Measurements from ENCODE around the gene RALB. TPM values are rescaled to one million over a fixed set of nuclear protein-coding genes. Genes with fewer than 3 reads are reported as not detected.

The RALB gene
- total and polyA plus RNA-seq, 2 of the 4 experiments (the other 2 are of a cell fraction), result 53.6 to 54.7 TPM

GRCh38 chr2:120260736-120261135 lies 8.1 kb downstream of the RALB start:
- ChIA-PET POLR2A (ENCODE audit: unreplicated experiment) (no interaction called here), CTCF (no interaction called here)
- ATAC-seq (ENCODE audit: low read depth) (no peak), DNase-seq (no peak)
- H3K9me3 ChIP-seq (ENCODE audit: control insufficient read depth, insufficient read depth, low read length), result peaks cover 5% of the 10 kb centered on the region
- H2AK5ac ChIP-seq (ENCODE audit: low read depth, low read length), result no peak overlapping the region
- H3K36me3 ChIP-seq (ENCODE audit: control insufficient read depth, insufficient read depth, low read length), result no peaks in the 10 kb centered on the region
- H2BK5ac ChIP-seq (ENCODE audit: low read depth, low read length, poor library complexity, severe bottlenecking), result no peak overlapping the region
- no peak overlapping the region for H3K4ac ChIP-seq (ENCODE audit: low read depth, low read length)
- no peak overlapping the region for H4K91ac ChIP-seq (ENCODE audit: insufficient read depth, low read depth, low read length)
- H4K20me1 ChIP-seq (ENCODE audit: insufficient read depth, low read length), result peaks cover 64% of the 10 kb centered on the region
- 86% methylated on average over 1 of the region's 5 CpGs; no CpG with 5 or more reads in 1 of the 2 experiments for WGBS, 2 experiments (ENCODE audit: extremely low coverage in 2 of 2, insufficient read length in 1 of 2)
- intact Hi-C loops (cut with micrococcal nuclease), result no loop called here
- no peak overlapping the region for H3K9ac ChIP-seq (ENCODE audit: low read depth, low read length)
- H2BK120ac ChIP-seq (ENCODE audit: low read depth, low read length), result no peak overlapping the region
- H2BK20ac ChIP-seq (ENCODE audit: low read depth, low read length), result no peak overlapping the region
- no peak overlapping the region for H3K27ac ChIP-seq (ENCODE audit: insufficient read depth, low read length)
- H2AK9ac ChIP-seq (replicated peaks; ENCODE audit: low read depth, low read length, poor library complexity), result no peak overlapping the region
- peaks cover 32 to 78% of the 10 kb centered on the region in 2 experiments for H3K79me1 ChIP-seq (ENCODE audit: low read depth in 1 of 2, low read length in 2 of 2)
- no peak overlapping the region for H3K4me2 ChIP-seq (ENCODE audit: low read depth, low read length)
- no peak overlapping the region for H3K56ac ChIP-seq (ENCODE audit: extremely low read depth, insufficient read depth, low read length)
- no peak overlapping the region for H3K4me3 ChIP-seq (ENCODE audit: insufficient read depth, low read depth, low read length)
- peaks cover 23% of the 10 kb centered on the region for H3K9me1 ChIP-seq (ENCODE audit: insufficient read depth, low read length)
- peaks cover 7% of the 10 kb centered on the region for H3K4me1 ChIP-seq (ENCODE audit: control insufficient read depth, insufficient read depth, low read length)
- no peaks in the 10 kb centered on the region for H3K27me3 ChIP-seq (ENCODE audit: control insufficient read depth, insufficient read depth, low read length)
- no peak overlapping the region for H4K5ac ChIP-seq (ENCODE audit: low read depth, low read length)
- in situ Hi-C loops (cut with MboI; ENCODE audit: low sequenced_read_pairs), result no loop called here
- H3K14ac ChIP-seq (replicated peaks; ENCODE audit: low read depth, low read length), result no peak overlapping the region
- TF ChIP-seq FOS (IDR thresholded peaks at IDR 0.05; ENCODE audit: low read depth, low read length) (no peak), CHD1 (IDR thresholded peaks at IDR 0.05; ENCODE audit: low read depth, low read length) (no peak), BHLHE40 (IDR thresholded peaks at IDR 0.05; ENCODE audit: low read depth, low read length) (no peak), RAD21 (IDR thresholded peaks at IDR 0.05; ENCODE audit: low read length) (no peak), MAFK (IDR thresholded peaks at IDR 0.05; ENCODE audit: low read depth, low read length) (no peak), CTCF (conservative IDR thresholded peaks at IDR 0.05; ENCODE audit: low read depth, low read length) (no peak), MXI1 (IDR thresholded peaks at IDR 0.05; ENCODE audit: borderline replicate concordance, low read depth, low read length) (no peak), RFX5 (IDR thresholded peaks at IDR 0.05; ENCODE audit: low read depth, low read length) (no peak), ELK1 (IDR thresholded peaks at IDR 0.05; ENCODE audit: borderline replicate concordance, low read depth, low read length) (no peak), POLR2A (IDR thresholded peaks at IDR 0.05; ENCODE audit: low read depth, low read length) (no peak), SMC3 (IDR thresholded peaks at IDR 0.05; ENCODE audit: low read depth, low read length) (no peak), USF2 (IDR thresholded peaks at IDR 0.05; ENCODE audit: low read depth, low read length) (no peak), MAZ (IDR thresholded peaks at IDR 0.05; ENCODE audit: borderline replicate concordance, low read depth, low read length) (no peak), CEBPB (IDR thresholded peaks at IDR 0.05; ENCODE audit: low read depth, low read length) (no peak), RCOR1 (IDR thresholded peaks at IDR 0.05; ENCODE audit: insufficient replicate concordance, low read length) (no peak)
- H2AFZ ChIP-seq (replicated peaks; ENCODE audit: low read length, poor library complexity), result no peak overlapping the region
- dilution Hi-C loops (cut with HindIII; ENCODE audit: low sequenced_read_pairs, unreplicated experiment), result no loop called here
- no peak overlapping the region for H2BK15ac ChIP-seq (ENCODE audit: low read depth, low read length)
- H3K18ac ChIP-seq (ENCODE audit: low read depth, low read length), result no peak overlapping the region
- H3K23ac ChIP-seq (ENCODE audit: low read depth, low read length), result no peak overlapping the region
- no TSS peak for BruUV-seq (replicated peaks)
- H4K8ac ChIP-seq (ENCODE audit: low read depth in 2 of 2, low read length in 2 of 2), result no peak overlapping the region
